Activated CD4-positive, alpha-beta memory T cell treated with anti-CD3 and anti-CD28 coated beads for 36 hours (primary cell): ENCODE results near the gene RPS16. TPM values are rescaled to one million over a fixed set of nuclear protein-coding genes. Genes with fewer than 3 reads are reported as not detected.
A peak's percentile ranks its signal among the peaks of the same experiment; 100 is the strongest.

Experiments
- CTCF ChIA-PET: fragments of 350-600 bp; sonication (Branson Sonifier 250); formaldehyde crosslinking; loops from one replicate; lab custom pipeline; 2021; ENCODE audit warnings: antibody characterized with exemption, inconsistent platforms; lab: Charles Lee
- POLR2A ChIA-PET: fragments of 350-600 bp; sonication (Branson Sonifier 250); formaldehyde crosslinking; loops from one replicate; lab custom pipeline; 2021; ENCODE audit warnings: antibody characterized with exemption; lab: Charles Lee
- DNase-seq: peaks from one replicate; pipeline ENCODE4 v3.0.0-alpha.2; 2020
- H3K27ac Mint-ChIP-seq: one replicate; pipeline ENCODE4 v1.8.0; 2021; ENCODE audit warnings: mixed read lengths
- H3K27me3 Mint-ChIP-seq: one replicate; pipeline ENCODE4 v1.8.0; 2021; ENCODE audit warnings: mixed read lengths
- H3K36me3 Mint-ChIP-seq: one replicate; pipeline ENCODE4 v1.8.0; 2021; ENCODE audit warnings: mixed read lengths
- H3K4me1 Mint-ChIP-seq: one replicate; pipeline ENCODE4 v1.8.0; 2021; ENCODE audit warnings: low read depth, mixed read lengths
- H3K4me3 Mint-ChIP-seq: one replicate; pipeline ENCODE4 v1.8.0; 2021; ENCODE audit warnings: mild to moderate bottlenecking, mixed read lengths
- H3K9me3 Mint-ChIP-seq: one replicate; pipeline ENCODE4 v1.8.0; 2021; ENCODE audit warnings: mixed read lengths
- intact Hi-C: fragments of 100-400 bp; cut with micrococcal nuclease; formaldehyde crosslinking; loops from one replicate; pipeline ENCODE4 v1.15.1; 2023
- total RNA-seq, 2 experiments: library from RNA; stranded (reverse); gene quantifications; one replicate each; pipeline ENCODE4 v1.2.3, GENCODE V29; 2021

The RPS16 gene
- total RNA-seq, 2 experiments from 2014 or later: 3,682 to 3,746 TPM

GRCh38 chr19:39430675-39431593 is 4.8 kb downstream of the RPS16 start:
- intact Hi-C loops: loop anchor here (1.0 to 5.0 kb wide), 6 partner anchors 14 to 246 kb away; partner anchors contain the start of genes MED29, PAF1, PLEKHG2 and SUPT5H
- CTCF ChIA-PET: interaction anchor here (0.9 to 1.3 kb wide), 2 partner anchors 10 to 19 kb away, joined by 3 to 4 read pairs; partner anchors contain the start of gene PLEKHG2
- H3K9me3 Mint-ChIP-seq: no peaks in the 10 kb centered on the region
- H3K27me3 Mint-ChIP-seq: no peaks in the 10 kb centered on the region
- H3K4me1 Mint-ChIP-seq: peaks cover 46% of the 10 kb centered on the region
- H3K36me3 Mint-ChIP-seq: peaks cover 41% of the 10 kb centered on the region
- peak overlapping the region; percentile 54 for H3K4me3 Mint-ChIP-seq
- H3K27ac Mint-ChIP-seq: peak overlapping the region; percentile 100
- POLR2A ChIA-PET: interaction anchor here (0.6 to 3.8 kb wide), 3 partner anchors 14 to 22 kb away, joined by 5 to 24 read pairs (median 5); partner anchors contain the start of genes PLEKHG2 and SUPT5H
- DNase-seq: peak; percentile 94

DNA sequence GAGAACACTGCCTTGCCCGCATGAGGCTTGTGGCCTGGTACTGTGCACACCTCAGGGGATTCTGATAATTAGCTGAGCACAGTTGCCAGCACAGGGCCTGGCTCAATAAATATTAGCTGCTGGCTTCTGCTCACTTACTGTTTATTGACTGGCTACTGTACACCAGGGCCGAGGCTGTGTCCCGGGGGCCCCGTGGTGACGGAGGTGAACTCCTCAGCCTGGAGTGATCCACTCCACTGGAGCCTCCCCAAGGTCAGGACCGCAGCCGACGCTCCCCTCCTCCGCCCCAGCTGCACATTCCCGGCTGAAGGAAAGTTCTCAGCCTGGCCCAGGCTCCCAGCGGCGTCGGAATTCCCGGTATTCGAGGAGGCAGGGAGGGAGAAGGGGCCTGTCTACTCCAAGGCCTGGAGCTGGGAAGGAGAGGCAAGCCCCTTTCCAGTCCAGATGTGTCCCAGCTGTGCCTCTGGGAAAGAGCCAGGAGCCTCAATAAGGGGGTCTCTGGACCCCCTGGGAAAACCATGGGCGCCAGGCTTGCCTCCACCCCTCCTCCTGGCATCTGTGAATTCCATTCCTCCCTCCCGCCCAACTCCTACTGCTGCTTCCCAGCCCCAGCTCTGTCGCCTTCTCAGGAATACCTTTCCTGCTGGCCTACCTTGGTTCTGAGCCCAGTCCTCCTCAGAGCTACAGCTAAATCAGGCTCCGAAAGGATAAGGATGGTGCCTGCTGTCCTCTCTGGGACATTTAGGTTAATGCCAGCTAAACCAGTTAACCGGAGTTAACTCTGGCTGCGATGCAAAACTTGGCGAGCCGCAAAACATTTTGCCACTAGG is 7.3 kb downstream of the RPS16 start:
- Mint-ChIP-seq H3K4me1 (peaks cover 27% of the 10 kb centered on the region), H3K9me3 (no peaks in the 10 kb centered on the region), H3K4me3 (no peak overlapping the region), H3K27ac (no peak overlapping the region), H3K36me3 (peaks cover 24% of the 10 kb centered on the region), H3K27me3 (no peaks in the 10 kb centered on the region)
- intact Hi-C loops: no loop called here
- ChIA-PET POLR2A (interaction anchor here (0.9 to 1.5 kb wide), 2 partner anchors 9 to 31 kb away, joined by 3 to 4 read pairs; no protein-coding TSS in a partner anchor), CTCF (interaction anchor here (0.9 kb wide), 1 partner anchor 104 kb away, joined by 5 read pairs; the partner anchor contains the start of gene EID2B)
- no peak for DNase-seq

- H3K9me3 Mint-ChIP-seq: no peaks in the 10 kb centered on the region
- ChIA-PET POLR2A (interaction anchor here (1.5 to 1.9 kb wide), 2 partner anchors 8 to 30 kb away, joined by 4 to 13 read pairs; partner anchors contain the start of gene RPS16), CTCF (interaction anchor here (0.9 to 1.9 kb wide), 3 partner anchors 13 to 105 kb away, joined by 5 to 7 read pairs (median 7); partner anchors contain the start of genes EID2B and PLEKHG2)
- no peak for DNase-seq
- no peak overlapping the region for H3K27ac Mint-ChIP-seq
- intact Hi-C loops: no loop called here
- H3K36me3 Mint-ChIP-seq: peaks cover 19% of the 10 kb centered on the region
- H3K4me3 Mint-ChIP-seq: no peak overlapping the region
- H3K27me3 Mint-ChIP-seq: no peaks in the 10 kb centered on the region
- peaks cover 19% of the 10 kb centered on the region for H3K4me1 Mint-ChIP-seq
Observed at GRCh38 chr19:39427707-39428106, 8.0 kb downstream of the RPS16 start.

- H3K27ac Mint-ChIP-seq: no peak overlapping the region
- CTCF ChIA-PET: interaction anchor here (1.9 kb wide), 1 partner anchor 14 kb away, joined by 7 read pairs; no protein-coding TSS in a partner anchor
- DNase-seq: no peak
- intact Hi-C loops: no loop called here
- POLR2A ChIA-PET: interaction anchor here (0.6 to 1.9 kb wide), 2 partner anchors 9 to 104 kb away, joined by 4 to 13 read pairs; partner anchors contain the start of gene RPS16
- peaks cover 14% of the 10 kb centered on the region for H3K36me3 Mint-ChIP-seq
- no peaks in the 10 kb centered on the region for H3K27me3 Mint-ChIP-seq
- no peaks in the 10 kb centered on the region for H3K9me3 Mint-ChIP-seq
- peaks cover 10% of the 10 kb centered on the region for H3K4me1 Mint-ChIP-seq
- H3K4me3 Mint-ChIP-seq: no peak overlapping the region
Observed at GRCh38 chr19:39426170-39426569, 9.6 kb downstream of the RPS16 start.

DNA sequence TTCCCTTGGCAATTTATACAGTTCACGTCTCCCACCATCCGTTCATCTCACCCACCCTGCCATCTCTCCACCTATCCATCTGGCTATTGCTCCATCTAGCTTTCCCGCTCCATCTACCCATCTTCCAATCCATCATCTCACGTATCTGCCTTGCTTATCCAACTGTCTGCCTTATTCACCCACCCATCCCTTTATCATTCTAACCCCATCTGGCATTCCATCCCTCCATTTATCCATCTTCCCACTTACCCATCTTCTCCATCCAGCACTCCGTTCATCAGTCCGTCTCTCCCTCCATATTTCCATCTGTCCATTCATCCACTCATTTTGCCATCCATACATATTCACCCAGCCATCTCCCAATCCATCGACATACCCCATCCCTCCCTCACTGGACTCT is 10.0 kb downstream of the RPS16 start:
- Mint-ChIP-seq H3K27ac (no peak overlapping the region), H3K36me3 (peaks cover 14% of the 10 kb centered on the region), H3K27me3 (no peaks in the 10 kb centered on the region), H3K9me3 (no peaks in the 10 kb centered on the region), H3K4me3 (no peak overlapping the region), H3K4me1 (peaks cover 6% of the 10 kb centered on the region)
- DNase-seq: no peak
- intact Hi-C loops: no loop called here
- ChIA-PET CTCF (no interaction called here), POLR2A (no interaction called here)

DNA sequence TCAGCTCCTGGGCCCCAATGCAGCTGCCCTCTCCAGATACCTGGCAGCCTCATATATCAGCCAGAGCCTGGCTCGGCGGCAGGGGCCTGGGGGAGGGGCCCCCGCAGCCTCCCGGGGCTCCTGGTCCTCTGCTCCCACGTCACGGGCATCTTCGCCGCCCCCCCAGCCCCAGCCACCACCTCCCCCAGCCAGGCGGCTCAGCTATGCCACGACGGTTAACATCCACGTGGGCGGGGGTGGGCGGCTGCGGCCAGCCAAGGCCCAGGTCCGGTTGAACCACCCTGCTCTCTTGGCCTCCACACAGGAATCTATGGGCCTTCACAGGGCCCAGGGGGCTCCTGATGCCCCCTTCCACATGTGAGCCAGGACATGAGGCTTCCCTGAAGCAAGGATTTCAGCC is 10.8 kb downstream of the RPS16 start:
- POLR2A ChIA-PET: interaction anchor here (1.2 kb wide), 1 partner anchor 23 kb away, joined by 3 read pairs; no protein-coding TSS in a partner anchor

GRCh38 chr19:39423258-39424086 is 12.3 kb downstream of the RPS16 start:
- Mint-ChIP-seq H3K27me3 (no peaks in the 10 kb centered on the region), H3K4me1 (no peaks in the 10 kb centered on the region), H3K9me3 (no peaks in the 10 kb centered on the region), H3K4me3 (no peak overlapping the region), H3K27ac (no peak overlapping the region), H3K36me3 (peaks cover 16% of the 10 kb centered on the region)
- intact Hi-C loops: no loop called here
- DNase-seq: no peak
- CTCF ChIA-PET: no interaction called here
- POLR2A ChIA-PET: interaction anchor here (1.2 kb wide), 1 partner anchor 22 kb away, joined by 3 read pairs; no protein-coding TSS in a partner anchor

More for the DNA sequence above, 10.8 kb downstream of the RPS16 start:
- intact Hi-C loops: no loop called here
- H3K4me1 Mint-ChIP-seq: no peaks in the 10 kb centered on the region
- no peak for DNase-seq
- no peaks in the 10 kb centered on the region for H3K9me3 Mint-ChIP-seq
- CTCF ChIA-PET: no interaction called here
- H3K4me3 Mint-ChIP-seq: no peak overlapping the region
- H3K27ac Mint-ChIP-seq: no peak overlapping the region
- H3K27me3 Mint-ChIP-seq: no peaks in the 10 kb centered on the region
- peaks cover 15% of the 10 kb centered on the region for H3K36me3 Mint-ChIP-seq

- peaks cover 19% of the 10 kb centered on the region for H3K36me3 Mint-ChIP-seq
- H3K4me3 Mint-ChIP-seq: no peak overlapping the region
- intact Hi-C loops: no loop called here
- ChIA-PET POLR2A (interaction anchor here (1.4 kb wide), 1 partner anchor 14 kb away, joined by 5 read pairs; the partner anchor contains the start of gene RPS16), CTCF (no interaction called here)
- H3K27ac Mint-ChIP-seq: no peak overlapping the region
- no peaks in the 10 kb centered on the region for H3K27me3 Mint-ChIP-seq
- H3K9me3 Mint-ChIP-seq: no peaks in the 10 kb centered on the region
- DNase-seq: no peak
- H3K4me1 Mint-ChIP-seq: no peaks in the 10 kb centered on the region
Observed at GRCh38 chr19:39422020-39422419, 13.7 kb downstream of the RPS16 start.

GRCh38 chr19:39420769-39421168 is 15.0 kb downstream of the RPS16 start:
- intact Hi-C loops: no loop called here
- H3K4me1 Mint-ChIP-seq: no peaks in the 10 kb centered on the region
- H3K27me3 Mint-ChIP-seq: no peaks in the 10 kb centered on the region
- ChIA-PET POLR2A (interaction anchor here (1.3 to 1.4 kb wide), 2 partner anchors 15 to 24 kb away, joined by 4 to 5 read pairs; partner anchors contain the start of genes RPS16 and SUPT5H), CTCF (interaction anchor here (1.3 kb wide), 1 partner anchor 20 kb away, joined by 3 read pairs; no protein-coding TSS in a partner anchor)
- DNase-seq: no peak
- H3K36me3 Mint-ChIP-seq: peaks cover 19% of the 10 kb centered on the region
- no peak overlapping the region for H3K4me3 Mint-ChIP-seq
- no peaks in the 10 kb centered on the region for H3K9me3 Mint-ChIP-seq
- no peak overlapping the region for H3K27ac Mint-ChIP-seq

DNA sequence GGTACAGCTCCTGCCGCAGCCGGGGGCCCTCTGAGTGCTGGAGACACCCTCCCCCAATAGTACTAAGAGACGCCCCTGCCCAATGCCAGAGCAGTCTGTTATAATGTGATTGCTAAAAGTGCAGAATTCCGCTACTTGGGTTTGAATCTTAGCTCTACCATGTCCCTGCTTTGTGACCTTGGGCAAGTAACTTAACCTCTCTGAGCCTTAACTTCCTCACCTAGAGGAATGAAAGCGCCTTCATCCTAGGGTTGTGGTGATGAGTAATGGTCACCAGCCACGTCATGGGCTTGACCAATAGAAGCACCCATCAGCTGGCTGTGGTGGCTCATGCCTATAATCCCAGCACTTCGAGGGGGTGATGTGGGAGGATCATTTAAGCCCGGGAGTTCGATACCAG is 16.7 kb downstream of the RPS16 start:
- Mint-ChIP-seq H3K27ac (no peak overlapping the region), H3K27me3 (no peaks in the 10 kb centered on the region), H3K36me3 (peaks cover 19% of the 10 kb centered on the region), H3K4me3 (no peak overlapping the region), H3K9me3 (no peaks in the 10 kb centered on the region), H3K4me1 (peaks cover 13% of the 10 kb centered on the region)
- ChIA-PET CTCF (no interaction called here), POLR2A (interaction anchor here (1.3 kb wide), 1 partner anchor 17 kb away, joined by 3 read pairs; the partner anchor contains the start of gene RPS16)
- no peak for DNase-seq
- intact Hi-C loops: no loop called here
